Measurements from ENCODE around the gene PCDH9.

GRCh38 chr13:66926200-66926850 lies 303.8 kb downstream of the PCDH9 start:
- TF ChIP-seq CTCF (IDR thresholded peaks at IDR 0.05) (no peak), POLR2A (IDR thresholded peaks at IDR 0.05) (no peak), EP300 (IDR thresholded peaks at IDR 0.05) (no peak)
